Upper lobe of right lung (tissue), 1 donor: Measurements from ENCODE around the gene ZBTB7A. TPM values are rescaled to one million over a fixed set of nuclear protein-coding genes. Genes with fewer than 3 reads are reported as not detected.

Experiments
- ATAC-seq: fragments of 200-7000 bp; cut with Tn5 transposase; one replicate; pipeline ENCODE4 v1.9.1; 2020; ENCODE audit warnings: mild to moderate bottlenecking, moderate library complexity
- DNase-seq: peaks from one replicate; pipeline ENCODE4 v3.0.0-alpha.2; 2020
- H3K27ac ChIP-seq: fragments of 200-600 bp; one replicate; pipeline ENCODE4 v1.8.0; 2022
- H3K27me3 ChIP-seq: fragments of 200-600 bp; one replicate; pipeline ENCODE4 v1.8.0; 2022; ENCODE audit warnings: mild to moderate bottlenecking
- H3K36me3 ChIP-seq: fragments of 200-600 bp; one replicate; pipeline ENCODE4 v1.8.0; 2022
- H3K4me1 ChIP-seq: fragments of 200-600 bp; one replicate; pipeline ENCODE4 v1.8.0; 2022
- H3K4me3 ChIP-seq: fragments of 200-600 bp; one replicate; pipeline ENCODE4 v1.8.0; 2022; ENCODE audit warnings: mild to moderate bottlenecking
- H3K9me3 ChIP-seq: fragments of 200-600 bp; one replicate; pipeline ENCODE4 v1.8.0; 2022
- intact Hi-C: fragments of 100-400 bp; cut with DNase I; formaldehyde crosslinking; loops from one replicate; pipeline ENCODE4 v1.11.0; 2022
- total RNA-seq: library from RNA; stranded (reverse); fragmentation: NEBNext Ultra II Directional; extraction: Animal tissue kit (Norgen Biotek cat#: 25700); gene quantifications from one replicate; pipeline ENCODE4 v1.2.1, GENCODE V29; 2021
- TF ChIP-seq, protein P1 (sequence below): fragments of 200-600 bp; IDR thresholded peaks from one replicate; pipeline ENCODE4 v1.8.0; 2022; ENCODE audit warnings: antibody characterized with exemption
- donor health status: DM: no; HTN: yes; CAD: no; lungs with severe emphysema.

ZBTB7A gene
- total RNA-seq, 1 donor from 2014 or later, result 54.3 TPM

- peaks cover 17% of the 10 kb centered on the region for H3K4me1 ChIP-seq
- H3K27me3 ChIP-seq, result no peaks in the 10 kb centered on the region
- no peaks in the 10 kb centered on the region for H3K36me3 ChIP-seq
- ATAC-seq (no peak), DNase-seq (peak; percentile 88)
- no peak overlapping the region for H3K4me3 ChIP-seq
- H3K9me3 ChIP-seq, result no peaks in the 10 kb centered on the region
- H3K27ac ChIP-seq, result no peak overlapping the region
- intact Hi-C loops, result no loop called here
- TF ChIP-seq, protein P1, sequence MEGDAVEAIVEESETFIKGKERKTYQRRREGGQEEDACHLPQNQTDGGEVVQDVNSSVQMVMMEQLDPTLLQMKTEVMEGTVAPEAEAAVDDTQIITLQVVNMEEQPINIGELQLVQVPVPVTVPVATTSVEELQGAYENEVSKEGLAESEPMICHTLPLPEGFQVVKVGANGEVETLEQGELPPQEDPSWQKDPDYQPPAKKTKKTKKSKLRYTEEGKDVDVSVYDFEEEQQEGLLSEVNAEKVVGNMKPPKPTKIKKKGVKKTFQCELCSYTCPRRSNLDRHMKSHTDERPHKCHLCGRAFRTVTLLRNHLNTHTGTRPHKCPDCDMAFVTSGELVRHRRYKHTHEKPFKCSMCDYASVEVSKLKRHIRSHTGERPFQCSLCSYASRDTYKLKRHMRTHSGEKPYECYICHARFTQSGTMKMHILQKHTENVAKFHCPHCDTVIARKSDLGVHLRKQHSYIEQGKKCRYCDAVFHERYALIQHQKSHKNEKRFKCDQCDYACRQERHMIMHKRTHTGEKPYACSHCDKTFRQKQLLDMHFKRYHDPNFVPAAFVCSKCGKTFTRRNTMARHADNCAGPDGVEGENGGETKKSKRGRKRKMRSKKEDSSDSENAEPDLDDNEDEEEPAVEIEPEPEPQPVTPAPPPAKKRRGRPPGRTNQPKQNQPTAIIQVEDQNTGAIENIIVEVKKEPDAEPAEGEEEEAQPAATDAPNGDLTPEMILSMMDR, result no peak
Measured at GRCh38 chr19:4069331-4069959, 2.7 kb upstream of the ZBTB7A start.

DNA sequence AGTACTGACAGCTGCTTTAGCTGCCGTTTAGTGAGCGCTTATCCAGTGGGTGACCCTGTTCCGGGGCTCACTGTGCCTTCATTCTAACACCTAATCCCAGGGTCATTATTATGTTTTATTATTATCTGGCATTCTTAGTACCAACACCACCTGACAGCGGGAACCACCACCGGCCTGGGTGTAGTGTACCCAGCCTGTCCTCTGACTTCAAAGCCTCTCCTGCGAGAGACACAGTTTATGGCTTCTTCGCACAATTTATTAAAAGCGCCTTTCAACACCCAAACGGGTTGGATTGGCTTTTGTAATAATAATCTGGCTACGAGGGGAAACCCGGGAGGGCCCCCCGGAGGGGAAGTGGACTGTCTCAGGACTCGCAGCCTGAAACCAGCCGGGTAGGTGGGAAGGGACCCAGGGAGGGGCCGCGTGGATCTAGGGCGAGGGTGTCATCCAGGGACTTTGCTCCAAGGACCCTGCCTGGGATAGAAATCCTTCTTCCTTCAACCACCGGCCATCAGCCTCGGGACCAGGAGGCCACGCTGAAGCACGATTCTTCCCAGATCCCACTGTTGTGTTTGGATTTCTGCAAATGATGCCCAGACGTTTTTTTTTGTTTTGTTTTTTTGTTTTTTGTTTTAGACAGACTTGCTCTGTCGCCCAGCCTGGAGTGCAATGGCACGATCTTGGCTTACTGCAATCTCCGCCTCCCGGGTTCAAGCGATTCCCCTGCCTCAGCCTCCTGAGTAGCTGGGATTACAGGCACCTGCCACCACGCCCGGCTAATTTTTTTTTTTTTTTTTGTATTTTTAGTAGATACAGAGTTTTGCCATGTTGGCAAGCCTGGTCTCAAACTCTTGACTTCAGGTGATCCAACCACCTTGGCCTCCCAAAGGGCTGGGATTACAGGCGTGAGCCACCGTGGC, 1.6 kb upstream of the ZBTB7A start:
- TF ChIP-seq, protein P1, result no peak
- H3K9me3 ChIP-seq, result no peaks in the 10 kb centered on the region
- intact Hi-C loops, result no loop called here
- DNase-seq (no peak), ATAC-seq (no peak)
- peaks cover 24% of the 10 kb centered on the region for H3K4me1 ChIP-seq
- H3K36me3 ChIP-seq, result no peaks in the 10 kb centered on the region
- peak overlapping the region; percentile 96 for H3K27ac ChIP-seq
- H3K4me3 ChIP-seq, result peak overlapping the region; percentile 79
- no peaks in the 10 kb centered on the region for H3K27me3 ChIP-seq

GRCh38 chr19:4067396-4068046, 822 bp upstream of the ZBTB7A start:
- DNase-seq, result peak; percentile 80
- TF ChIP-seq, protein P1, result no peak
- intact Hi-C loops, result no loop called here
- Histone ChIP-seq H3K4me3 (peak overlapping the region; percentile 79), H3K4me1 (peaks cover 32% of the 10 kb centered on the region), H3K9me3 (no peaks in the 10 kb centered on the region), H3K36me3 (no peaks in the 10 kb centered on the region), H3K27me3 (no peaks in the 10 kb centered on the region), H3K27ac (peak overlapping the region; percentile 96)
- peak; percentile 0 for ATAC-seq

GRCh38 chr19:4066176-4066606, 508 bp downstream of the ZBTB7A start:
- TF ChIP-seq, protein P1, result no peak
- peak overlapping the region; percentile 79 for H3K4me3 ChIP-seq
- H3K4me1 ChIP-seq, result peaks cover 45% of the 10 kb centered on the region
- DNase-seq (peak; percentile 84), ATAC-seq (no peak)
- H3K27ac ChIP-seq, result peak overlapping the region; percentile 96
- H3K36me3 ChIP-seq, result no peaks in the 10 kb centered on the region
- intact Hi-C loops, result no loop called here
- H3K9me3 ChIP-seq, result no peaks in the 10 kb centered on the region
- H3K27me3 ChIP-seq, result no peaks in the 10 kb centered on the region

DNA sequence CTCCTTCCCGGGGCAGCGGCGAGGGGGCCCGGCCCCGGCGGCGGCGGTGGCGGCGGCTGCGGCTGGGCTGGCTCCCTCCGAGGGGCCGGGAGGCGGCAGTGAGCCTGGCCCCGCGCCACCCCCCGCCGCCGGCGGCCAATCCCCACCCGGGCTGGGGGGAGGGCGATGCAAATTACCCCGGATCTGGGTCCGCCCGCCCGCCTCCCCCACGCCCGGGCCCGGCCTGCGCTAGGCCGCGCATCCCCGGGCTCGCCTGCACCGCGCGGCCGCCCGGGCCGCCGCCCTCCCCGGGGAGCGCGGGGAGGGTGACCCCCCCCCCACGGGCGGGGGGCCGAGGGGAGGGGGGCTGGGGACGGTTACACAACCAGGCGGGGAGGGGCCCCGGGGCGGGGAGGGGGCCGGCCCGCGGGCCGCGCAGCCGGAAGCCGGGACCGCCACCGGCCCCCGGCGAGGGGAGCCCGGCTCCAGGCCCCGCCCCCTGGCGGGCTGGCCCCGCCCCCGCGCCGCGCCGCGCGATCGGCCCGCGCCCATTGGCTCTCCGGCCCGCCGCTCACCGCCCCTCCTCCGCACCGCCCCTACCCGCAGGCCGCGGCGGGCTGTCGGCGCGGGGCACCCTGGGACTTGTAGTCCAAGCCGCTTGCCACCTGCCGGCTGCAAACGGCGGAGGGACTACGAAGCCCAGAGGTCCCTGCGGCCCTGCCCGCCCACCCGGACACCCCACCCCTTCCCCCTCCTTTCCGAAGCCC, 1.1 kb downstream of the ZBTB7A start:
- DNase-seq, result peak; percentile 98
- TF ChIP-seq, protein P1, result no peak
- Histone ChIP-seq H3K27me3 (no peaks in the 10 kb centered on the region), H3K4me1 (peaks cover 51% of the 10 kb centered on the region), H3K36me3 (no peaks in the 10 kb centered on the region), H3K4me3 (peak overlapping the region; percentile 79), H3K27ac (peak overlapping the region; percentile 96), H3K9me3 (no peaks in the 10 kb centered on the region)
- intact Hi-C loops, result no loop called here
- peak; percentile 85 for ATAC-seq
